Measurements from ENCODE around the gene AP2A1. TPM values are rescaled to one million over a fixed set of nuclear protein-coding genes. Genes with fewer than 3 reads are reported as not detected.

Gene AP2A1
- total RNA-seq, 1 donor from 2014 or later: 67.6 TPM

GRCh38 chr19:49793561-49793840, 26.7 kb downstream of the AP2A1 start:
- TF ChIP-seq CTCF (IDR thresholded peaks at IDR 0.05): no peak
- Histone ChIP-seq H3K27ac (no peak overlapping the region), H3K27me3 (ENCODE audit: low read depth) (no peaks in the 10 kb centered on the region), H3K9me3 (no peaks in the 10 kb centered on the region), H3K4me1 (no peaks in the 10 kb centered on the region), H3K36me3 (peaks cover 92% of the 10 kb centered on the region), H3K4me3 (no peak overlapping the region)
- intact Hi-C loops (cut with DNase I): no loop called here
- DNase-seq (no peak), ATAC-seq (no peak)

GRCh38 chr19:49795615-49796014, 28.8 kb downstream of the AP2A1 start:
- Histone ChIP-seq H3K36me3 (peaks cover 96% of the 10 kb centered on the region), H3K4me3 (no peak overlapping the region), H3K9me3 (no peaks in the 10 kb centered on the region), H3K27ac (no peak overlapping the region), H3K27me3 (ENCODE audit: low read depth) (no peaks in the 10 kb centered on the region), H3K4me1 (no peaks in the 10 kb centered on the region)
- intact Hi-C loops (cut with DNase I): no loop called here
- no peak for ATAC-seq
- no peak for DNase-seq
- no peak for TF ChIP-seq CTCF (IDR thresholded peaks at IDR 0.05)

GRCh38 chr19:49798574-49798973, 31.8 kb downstream of the AP2A1 start:
- DNase-seq: no peak
- H3K4me3 ChIP-seq: no peak overlapping the region
- no peaks in the 10 kb centered on the region for H3K4me1 ChIP-seq
- ATAC-seq: no peak
- no peaks in the 10 kb centered on the region for H3K9me3 ChIP-seq
- intact Hi-C loops (cut with DNase I): no loop called here
- no peak for TF ChIP-seq CTCF (IDR thresholded peaks at IDR 0.05)
- H3K36me3 ChIP-seq: peaks cover 99% of the 10 kb centered on the region
- no peak overlapping the region for H3K27ac ChIP-seq
- no peaks in the 10 kb centered on the region for H3K27me3 ChIP-seq (ENCODE audit: low read depth)

GRCh38 chr19:49799271-49799797, 32.5 kb downstream of the AP2A1 start:
- no peak overlapping the region for H3K27ac ChIP-seq
- no peaks in the 10 kb centered on the region for H3K27me3 ChIP-seq (ENCODE audit: low read depth)
- ATAC-seq (no peak), DNase-seq (no peak)
- intact Hi-C loops (cut with DNase I): no loop called here
- no peak for TF ChIP-seq CTCF (IDR thresholded peaks at IDR 0.05)
- H3K36me3 ChIP-seq: peaks cover 99% of the 10 kb centered on the region
- H3K4me1 ChIP-seq: no peaks in the 10 kb centered on the region
- no peaks in the 10 kb centered on the region for H3K9me3 ChIP-seq
- no peak overlapping the region for H3K4me3 ChIP-seq

- Histone ChIP-seq H3K4me1 (no peaks in the 10 kb centered on the region), H3K4me3 (no peak overlapping the region), H3K27ac (no peak overlapping the region), H3K9me3 (no peaks in the 10 kb centered on the region), H3K27me3 (ENCODE audit: low read depth) (no peaks in the 10 kb centered on the region), H3K36me3 (peaks cover 99% of the 10 kb centered on the region)
- intact Hi-C loops (cut with DNase I): no loop called here
- no peak for DNase-seq
- no peak for ATAC-seq
- no peak for TF ChIP-seq CTCF (IDR thresholded peaks at IDR 0.05)
These were observed 33.1 kb downstream of the AP2A1 start for GRCh38 chr19:49799798-49800376.

All from lower lobe of right lung (tissue), 2 donors.